DND-41 (cell line): Measurements from ENCODE around the gene ZNF644.

Source experiments
- EZH2 ChIP-seq: IDR thresholded peaks from 3 replicates; pipeline ENCODE4 v1.6.1; 2012; ENCODE audit warnings: borderline replicate concordance, low read depth, mild to moderate bottlenecking, moderate library complexity, low read length, inconsistent platforms; ENCODE audit not compliant: severe bottlenecking
- TF ChIP-seq, protein P1 (sequence below): IDR thresholded peaks from 2 replicates; pipeline ENCODE4 v1.5.1; 2012; ENCODE audit warnings: borderline replicate concordance, low read length, moderate library complexity, mild to moderate bottlenecking; ENCODE audit not compliant: poor library complexity, severe bottlenecking; ENCODE audit errors: extremely low read depth

DNA sequence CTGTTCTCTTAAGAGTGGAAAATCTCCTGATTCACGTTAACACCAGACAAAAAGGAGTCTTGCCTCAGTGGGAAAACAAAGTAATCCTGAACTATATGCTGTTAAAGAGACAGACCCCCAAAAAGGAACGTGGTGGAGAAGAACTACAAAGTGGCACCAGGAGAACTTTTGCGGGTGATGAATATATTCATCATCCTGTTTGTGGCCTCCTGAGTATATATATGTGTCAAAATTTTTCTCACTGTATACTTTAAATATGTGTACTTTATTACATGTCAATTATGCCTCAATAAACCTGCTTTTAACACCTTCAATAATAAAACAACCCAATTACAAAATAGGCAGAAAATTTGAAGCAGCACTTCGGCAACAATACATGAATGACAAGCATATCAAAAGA is 31.1 kb downstream of the ZNF644 start:
- TF ChIP-seq EZH2 = no peak
- TF ChIP-seq, protein P1, sequence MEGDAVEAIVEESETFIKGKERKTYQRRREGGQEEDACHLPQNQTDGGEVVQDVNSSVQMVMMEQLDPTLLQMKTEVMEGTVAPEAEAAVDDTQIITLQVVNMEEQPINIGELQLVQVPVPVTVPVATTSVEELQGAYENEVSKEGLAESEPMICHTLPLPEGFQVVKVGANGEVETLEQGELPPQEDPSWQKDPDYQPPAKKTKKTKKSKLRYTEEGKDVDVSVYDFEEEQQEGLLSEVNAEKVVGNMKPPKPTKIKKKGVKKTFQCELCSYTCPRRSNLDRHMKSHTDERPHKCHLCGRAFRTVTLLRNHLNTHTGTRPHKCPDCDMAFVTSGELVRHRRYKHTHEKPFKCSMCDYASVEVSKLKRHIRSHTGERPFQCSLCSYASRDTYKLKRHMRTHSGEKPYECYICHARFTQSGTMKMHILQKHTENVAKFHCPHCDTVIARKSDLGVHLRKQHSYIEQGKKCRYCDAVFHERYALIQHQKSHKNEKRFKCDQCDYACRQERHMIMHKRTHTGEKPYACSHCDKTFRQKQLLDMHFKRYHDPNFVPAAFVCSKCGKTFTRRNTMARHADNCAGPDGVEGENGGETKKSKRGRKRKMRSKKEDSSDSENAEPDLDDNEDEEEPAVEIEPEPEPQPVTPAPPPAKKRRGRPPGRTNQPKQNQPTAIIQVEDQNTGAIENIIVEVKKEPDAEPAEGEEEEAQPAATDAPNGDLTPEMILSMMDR = no peak
